HCT116 (cell line): ENCODE measurements around the gene GABRG2. TPM values are rescaled to one million over a fixed set of nuclear protein-coding genes. Genes with fewer than 3 reads are reported as not detected.

Source experiments
- ATAC-seq: fragments of 200-7000 bp; cut with Tn5 transposase; 2 replicates; pipeline ENCODE4 v1.9.1; 2020; ENCODE audit warnings: mild to moderate bottlenecking, moderate library complexity
- BruUV-seq: library from RNA; stranded (reverse); fragments of 400-500 nt; replicated peaks from 2 replicates; lab custom pipeline; 2021; lab: Mats Ljungman, UMichigan
- CTCF ChIA-PET: fragments of 300-600 bp; sonication (Branson Sonifier 250); formaldehyde crosslinking; loops from one replicate; lab custom pipeline; 2021; ENCODE audit warnings: antibody characterized with exemption; lab: Charles Lee
- POLR2A ChIA-PET: fragments of 300-600, 350-600 bp; sonication (Branson Sonifier 250); formaldehyde crosslinking; loops from one replicate; lab custom pipeline; 2021; ENCODE audit warnings: antibody characterized with exemption; lab: Charles Lee
- RAD21 ChIA-PET, 2 experiments: fragments of 300-600 bp; sonication (Branson Sonifier 250); formaldehyde crosslinking; loops; one replicate each; lab custom pipeline; 2023; ENCODE audit warnings: low total read pairs in 2 of 2; ENCODE audit not compliant: uncharacterized antibody in 2 of 2, unreplicated experiment in 2 of 2, low non-redundant PET in 1 of 2; lab: Charles Lee
- DNase-seq: peaks from one replicate; pipeline ENCODE4 v3.0.0-alpha.2; 2010; ENCODE audit warnings: low read depth, low spot score
- H2AFZ ChIP-seq: fragments of 200-600 bp; shearing (Covaris generic), sonication (generic); 2 replicates; pipeline ENCODE4 v1.6.1; 2017; ENCODE audit warnings: low read depth, mixed run types, mixed read lengths, antibody characterized with exemption, low read length; ENCODE audit not compliant: poor library complexity, severe bottlenecking
- H3K27ac ChIP-seq: 2 replicates; pipeline ENCODE4 v1.5.1; 2012; ENCODE audit warnings: low read depth, low read length
- H3K27me3 ChIP-seq: fragments of 200-600 bp; sonication (generic); 2 replicates; pipeline ENCODE4 v1.6.1; 2016; ENCODE audit warnings: mixed run types, low read length, mixed read lengths; ENCODE audit not compliant: insufficient read depth
- H3K36me3 ChIP-seq, 2 experiments: fragments of 200-500 bp in 1 of 2; fragments of 200-600 bp in 1 of 2; sonication (Bioruptor generic) in 1 of 2; sonication (generic) in 1 of 2; 2 replicates each; pipeline versions ENCODE4 v1.5.1 to v1.6.1; 2014 to 2016; ENCODE audit warnings: low read length in 2 of 2, inconsistent platforms in 1 of 2, mixed read lengths in 1 of 2, mixed run types in 1 of 2; ENCODE audit not compliant: insufficient read depth in 2 of 2, control insufficient read depth in 1 of 2
- H3K4me1 ChIP-seq, 2 experiments: fragments of 200-600 bp in 1 of 2; sonication (generic) in 1 of 2; 2 replicates each; pipeline versions ENCODE4 v1.5.1 to v1.6.1; 2012 to 2017; ENCODE audit warnings: low read length in 2 of 2, inconsistent platforms in 1 of 2, mild to moderate bottlenecking in 1 of 2, mixed read lengths in 1 of 2, mixed run types in 1 of 2, moderate library complexity in 1 of 2; ENCODE audit not compliant: insufficient read depth in 2 of 2, control insufficient read depth in 1 of 2
- H3K4me2 ChIP-seq: fragments of 200-600 bp; sonication (generic); 2 replicates; pipeline ENCODE4 v1.6.1; 2017; ENCODE audit warnings: mixed run types, low read length, mixed read lengths
- H3K4me3 ChIP-seq, 2 experiments: fragments of 200-600 bp in 1 of 2; sonication (generic) in 1 of 2; replicated peaks in 1 of 2; 2 replicates each; pipeline ENCODE4 v1.5.1; 2011 to 2016; ENCODE audit warnings: low read length in 2 of 2, control low read depth in 1 of 2, low read depth in 1 of 2, mild to moderate bottlenecking in 1 of 2, mixed read lengths in 1 of 2, mixed run types in 1 of 2
- H3K79me2 ChIP-seq: fragments of 200-600 bp; sonication (generic); 2 replicates; pipeline ENCODE4 v1.6.1; 2017; ENCODE audit warnings: mild to moderate bottlenecking, mixed run types, low read length, moderate library complexity, mixed read lengths; ENCODE audit not compliant: insufficient read depth
- H3K9ac ChIP-seq: fragments of 200-600 bp; sonication (generic); 2 replicates; pipeline ENCODE4 v1.6.1; 2016; ENCODE audit warnings: low read length, mixed read lengths
- H3K9me2 ChIP-seq: fragments of 200-600 bp; sonication (generic), shearing (Covaris generic); 2 replicates; pipeline ENCODE4 v1.6.1; 2017; ENCODE audit warnings: mixed run types, mild to moderate bottlenecking, moderate library complexity; ENCODE audit not compliant: insufficient read depth
- H3K9me3 ChIP-seq, 2 experiments: fragments of 200-500 bp in 1 of 2; fragments of 200-600 bp in 1 of 2; sonication (Bioruptor generic) in 1 of 2; sonication (generic) in 1 of 2; 2 replicates each; pipeline ENCODE4 v1.6.1; 2014 to 2017; ENCODE audit warnings: low read length in 2 of 2, mixed read lengths in 2 of 2, inconsistent platforms in 1 of 2, low read depth in 1 of 2, mild to moderate bottlenecking in 1 of 2, mixed run types in 1 of 2, moderate library complexity in 1 of 2; ENCODE audit not compliant: control insufficient read depth in 1 of 2, insufficient read depth in 1 of 2
- H4K20me1 ChIP-seq: fragments of 200-600 bp; sonication (generic), shearing (Covaris generic); 2 replicates; pipeline ENCODE4 v1.6.1; 2017; ENCODE audit warnings: mixed run types, mild to moderate bottlenecking, moderate library complexity; ENCODE audit not compliant: insufficient read depth
- CBX3 ChIP-seq: IDR thresholded peaks from 2 replicates; pipeline ENCODE4 v1.6.1; 2012; ENCODE audit warnings: low read depth
- CEBPB ChIP-seq: IDR thresholded peaks from 2 replicates; pipeline ENCODE4 v1.6.1; 2012; ENCODE audit warnings: low read depth
- EGR1 ChIP-seq: IDR thresholded peaks from 2 replicates; pipeline ENCODE4 v1.6.1; 2012; ENCODE audit warnings: low read depth
- EZH2 ChIP-seq: fragments of 200-600 bp; sonication (generic); IDR thresholded peaks from 2 replicates; pipeline ENCODE4 v1.6.1; 2017; ENCODE audit warnings: antibody characterized with exemption, mixed run types
- EZH2phosphoT487 ChIP-seq: fragments of 200-600 bp; IDR thresholded peaks from 2 replicates; pipeline ENCODE4 v1.6.1; 2018; ENCODE audit warnings: antibody characterized with exemption, borderline replicate concordance
- FOSL1 ChIP-seq: IDR thresholded peaks from 2 replicates; pipeline ENCODE4 v1.6.1; 2012; ENCODE audit warnings: low read depth
- MAX ChIP-seq: IDR thresholded peaks from 2 replicates; pipeline ENCODE4 v1.6.1; 2012
- POLR2AphosphoS5 ChIP-seq: IDR thresholded peaks from 2 replicates; pipeline ENCODE4 v1.6.1; 2011; ENCODE audit warnings: mild to moderate bottlenecking, low read depth, low read length, moderate library complexity
- RAD21 ChIP-seq: IDR thresholded peaks from 2 replicates; pipeline ENCODE4 v1.6.1; 2012; ENCODE audit warnings: low read depth, mild to moderate bottlenecking
- SIN3A ChIP-seq: IDR thresholded peaks from 2 replicates; pipeline ENCODE4 v1.6.1; 2012; ENCODE audit warnings: low read depth
- SP1 ChIP-seq: IDR thresholded peaks from 2 replicates; pipeline ENCODE4 v1.6.1; 2012; ENCODE audit warnings: low read depth
- SRF ChIP-seq: IDR thresholded peaks from 2 replicates; pipeline ENCODE4 v1.6.1; 2012; ENCODE audit warnings: low read depth
- TCF7L2 ChIP-seq: IDR thresholded peaks from 2 replicates; pipeline ENCODE4 v1.7.0; 2011; ENCODE audit warnings: borderline replicate concordance, inconsistent platforms; ENCODE audit not compliant: insufficient read depth, insufficient read length; ENCODE audit errors: extremely low read depth
- YY1 ChIP-seq: IDR thresholded peaks from 2 replicates; pipeline ENCODE4 v1.6.1; 2011; ENCODE audit warnings: low read length, low read depth, moderate library complexity, mild to moderate bottlenecking; ENCODE audit not compliant: insufficient replicate concordance; ENCODE audit errors: extremely low read depth
- ZFX ChIP-seq: fragments of 450-650 bp; IDR thresholded peaks from 2 replicates; pipeline ENCODE4 v1.6.1; 2017
- intact Hi-C: fragments of 100-400 bp; cut with micrococcal nuclease; formaldehyde crosslinking; loops from 2 replicates; pipeline ENCODE4 v1.10.0; 2022
- total RNA-seq: library from RNA; stranded (reverse); gene quantifications from one replicate; pipeline ENCODE4 v1.2.1, GENCODE V29; 2021; ENCODE audit not compliant: unreplicated experiment
- TF ChIP-seq, protein P1 (sequence below): IDR thresholded peaks from 2 replicates; pipeline ENCODE4 v1.6.1; 2012; ENCODE audit warnings: low read depth
- TF ChIP-seq, protein P2 (sequence below): IDR thresholded peaks from 2 replicates; pipeline ENCODE4 v1.6.1; 2011; ENCODE audit warnings: mild to moderate bottlenecking, low read length, moderate library complexity; ENCODE audit not compliant: insufficient replicate concordance; ENCODE audit errors: extremely low read depth
- TF ChIP-seq, protein P3 (sequence below): IDR thresholded peaks from 2 replicates; pipeline ENCODE4 v1.6.1; 2012

Gene GABRG2
- total RNA-seq, 1 experiment from 2014 or later = 5.8 TPM

DNA sequence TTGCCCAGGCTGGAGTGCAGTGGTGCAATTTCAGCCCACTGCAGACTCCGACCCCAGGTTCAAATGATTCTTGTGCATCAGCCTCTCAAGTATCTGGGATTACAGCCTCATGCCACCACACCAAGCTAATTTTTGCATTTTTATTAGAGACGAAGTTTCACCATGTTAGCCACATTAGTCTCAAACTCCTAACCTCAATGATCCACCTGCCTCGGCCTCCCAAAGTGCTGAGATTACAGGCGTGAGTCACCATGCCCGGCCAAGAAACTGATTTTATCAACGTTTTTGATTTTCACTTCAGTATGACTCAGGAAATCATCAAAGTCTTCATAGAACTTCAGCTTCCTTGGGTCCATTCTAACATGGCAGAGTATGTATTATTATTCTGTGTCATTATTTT is 125.4 kb downstream of the GABRG2 start:
- RAD21 ChIA-PET = no interaction called here
- H3K4me1 ChIP-seq = no peaks in the 10 kb centered on the region
- H3K9me2 ChIP-seq = no peaks in the 10 kb centered on the region
- no peak overlapping the region for H3K4me3 ChIP-seq
- BruUV-seq = no TSS peak
- no peaks in the 10 kb centered on the region for H3K27me3 ChIP-seq
- CTCF ChIA-PET = interaction anchor here (1.0 kb wide), 1 partner anchor 16 kb away, joined by 3 read pairs; no protein-coding TSS in a partner anchor
- DNase-seq (no peak), ATAC-seq (no peak)
- H4K20me1 ChIP-seq = no peaks in the 10 kb centered on the region
- intact Hi-C loops = no loop called here
- TF ChIP-seq ZFX = no peak
- no peak for TF ChIP-seq MAX
- TF ChIP-seq, protein P1, sequence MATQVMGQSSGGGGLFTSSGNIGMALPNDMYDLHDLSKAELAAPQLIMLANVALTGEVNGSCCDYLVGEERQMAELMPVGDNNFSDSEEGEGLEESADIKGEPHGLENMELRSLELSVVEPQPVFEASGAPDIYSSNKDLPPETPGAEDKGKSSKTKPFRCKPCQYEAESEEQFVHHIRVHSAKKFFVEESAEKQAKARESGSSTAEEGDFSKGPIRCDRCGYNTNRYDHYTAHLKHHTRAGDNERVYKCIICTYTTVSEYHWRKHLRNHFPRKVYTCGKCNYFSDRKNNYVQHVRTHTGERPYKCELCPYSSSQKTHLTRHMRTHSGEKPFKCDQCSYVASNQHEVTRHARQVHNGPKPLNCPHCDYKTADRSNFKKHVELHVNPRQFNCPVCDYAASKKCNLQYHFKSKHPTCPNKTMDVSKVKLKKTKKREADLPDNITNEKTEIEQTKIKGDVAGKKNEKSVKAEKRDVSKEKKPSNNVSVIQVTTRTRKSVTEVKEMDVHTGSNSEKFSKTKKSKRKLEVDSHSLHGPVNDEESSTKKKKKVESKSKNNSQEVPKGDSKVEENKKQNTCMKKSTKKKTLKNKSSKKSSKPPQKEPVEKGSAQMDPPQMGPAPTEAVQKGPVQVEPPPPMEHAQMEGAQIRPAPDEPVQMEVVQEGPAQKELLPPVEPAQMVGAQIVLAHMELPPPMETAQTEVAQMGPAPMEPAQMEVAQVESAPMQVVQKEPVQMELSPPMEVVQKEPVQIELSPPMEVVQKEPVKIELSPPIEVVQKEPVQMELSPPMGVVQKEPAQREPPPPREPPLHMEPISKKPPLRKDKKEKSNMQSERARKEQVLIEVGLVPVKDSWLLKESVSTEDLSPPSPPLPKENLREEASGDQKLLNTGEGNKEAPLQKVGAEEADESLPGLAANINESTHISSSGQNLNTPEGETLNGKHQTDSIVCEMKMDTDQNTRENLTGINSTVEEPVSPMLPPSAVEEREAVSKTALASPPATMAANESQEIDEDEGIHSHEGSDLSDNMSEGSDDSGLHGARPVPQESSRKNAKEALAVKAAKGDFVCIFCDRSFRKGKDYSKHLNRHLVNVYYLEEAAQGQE = no peak
- no peak for TF ChIP-seq EZH2
- TF ChIP-seq RAD21 = no peak
- no peak for TF ChIP-seq CBX3
- no peak for TF ChIP-seq POLR2AphosphoS5
- TF ChIP-seq FOSL1 = no peak
- no peak for TF ChIP-seq SIN3A
- no peak for TF ChIP-seq TCF7L2
- TF ChIP-seq SP1 = no peak
- TF ChIP-seq YY1 = no peak
- TF ChIP-seq CEBPB = no peak
- TF ChIP-seq, protein P2, sequence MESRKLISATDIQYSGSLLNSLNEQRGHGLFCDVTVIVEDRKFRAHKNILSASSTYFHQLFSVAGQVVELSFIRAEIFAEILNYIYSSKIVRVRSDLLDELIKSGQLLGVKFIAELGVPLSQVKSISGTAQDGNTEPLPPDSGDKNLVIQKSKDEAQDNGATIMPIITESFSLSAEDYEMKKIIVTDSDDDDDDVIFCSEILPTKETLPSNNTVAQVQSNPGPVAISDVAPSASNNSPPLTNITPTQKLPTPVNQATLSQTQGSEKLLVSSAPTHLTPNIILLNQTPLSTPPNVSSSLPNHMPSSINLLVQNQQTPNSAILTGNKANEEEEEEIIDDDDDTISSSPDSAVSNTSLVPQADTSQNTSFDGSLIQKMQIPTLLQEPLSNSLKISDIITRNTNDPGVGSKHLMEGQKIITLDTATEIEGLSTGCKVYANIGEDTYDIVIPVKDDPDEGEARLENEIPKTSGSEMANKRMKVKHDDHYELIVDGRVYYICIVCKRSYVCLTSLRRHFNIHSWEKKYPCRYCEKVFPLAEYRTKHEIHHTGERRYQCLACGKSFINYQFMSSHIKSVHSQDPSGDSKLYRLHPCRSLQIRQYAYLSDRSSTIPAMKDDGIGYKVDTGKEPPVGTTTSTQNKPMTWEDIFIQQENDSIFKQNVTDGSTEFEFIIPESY = no peak
- no peak for TF ChIP-seq EGR1
- TF ChIP-seq, protein P3, sequence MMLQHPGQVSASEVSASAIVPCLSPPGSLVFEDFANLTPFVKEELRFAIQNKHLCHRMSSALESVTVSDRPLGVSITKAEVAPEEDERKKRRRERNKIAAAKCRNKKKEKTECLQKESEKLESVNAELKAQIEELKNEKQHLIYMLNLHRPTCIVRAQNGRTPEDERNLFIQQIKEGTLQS = no peak
- TF ChIP-seq EZH2phosphoT487 = no peak
- no peak for TF ChIP-seq SRF
- no peak overlapping the region for H3K4me2 ChIP-seq
- no peaks in the 10 kb centered on the region for H3K79me2 ChIP-seq
- POLR2A ChIA-PET = no interaction called here
- H3K9me3 ChIP-seq = no peaks in the 10 kb centered on the region
- no peak overlapping the region for H3K27ac ChIP-seq
- H2AFZ ChIP-seq = no peak overlapping the region
- H3K9ac ChIP-seq = no peak overlapping the region
- no peaks in the 10 kb centered on the region for H3K36me3 ChIP-seq
